ENCODE measurements around the gene USP3. TPM values are rescaled to one million over a fixed set of nuclear protein-coding genes. Genes with fewer than 3 reads are reported as not detected.

Gene USP3
- total RNA-seq, 1 experiment from 2014 or later: 54.2 TPM

DNA sequence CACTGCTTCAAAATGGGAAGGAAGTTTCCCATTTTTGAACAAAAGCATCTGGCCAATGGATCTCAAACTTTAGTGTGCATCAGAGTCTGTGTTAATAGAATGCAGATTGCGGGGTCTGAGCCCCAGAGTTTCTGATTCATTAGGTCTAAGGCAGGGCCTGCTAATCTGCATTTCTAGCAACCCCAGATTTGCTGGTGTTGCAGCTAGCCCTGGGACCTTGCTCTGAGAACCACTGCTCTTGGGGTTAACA is 30.7 kb upstream of the USP3 start:
- H3K27me3 ChIP-seq (replicated peaks; ENCODE audit: control insufficient read depth, insufficient read depth, low read length): no peaks in the 10 kb centered on the region
- Mint-ChIP-seq H3K4me1 (ENCODE audit: low read depth, unreplicated experiment) (peaks cover 41% of the 10 kb centered on the region), H3K36me3 (ENCODE audit: insufficient read depth, unreplicated experiment) (peaks cover 19% of the 10 kb centered on the region), H3K27ac (ENCODE audit: unreplicated experiment) (peak overlapping the region; percentile 74), H3K27me3 (ENCODE audit: insufficient read depth, unreplicated experiment) (no peaks in the 10 kb centered on the region), H3K4me3 (ENCODE audit: unreplicated experiment) (peak overlapping the region; percentile 59), H3K9me3 (ENCODE audit: unreplicated experiment) (no peaks in the 10 kb centered on the region)
- H3K36me3 ChIP-seq (ENCODE audit: control insufficient read depth, insufficient read depth, low read length): no peaks in the 10 kb centered on the region
- POLR2A ChIA-PET: interaction anchor here (0.7 kb wide), 1 partner anchor 32 kb away, joined by 3 read pairs; no protein-coding TSS in a partner anchor
- H3K4me1 ChIP-seq: peaks cover 45% of the 10 kb centered on the region
- CTCF ChIA-PET: interaction anchor here (0.5 to 1.0 kb wide), 2 partner anchors 32 to 205 kb away, joined by 4 read pairs; no protein-coding TSS in a partner anchor
- intact Hi-C loops (cut with micrococcal nuclease; ENCODE audit: unreplicated experiment): no loop called here
- no peaks in the 10 kb centered on the region for H3K9me3 ChIP-seq
- H3K4me3 ChIP-seq (ENCODE audit: low read depth, low read length): no peak overlapping the region
- DNase-seq: no peak
- TF ChIP-seq, protein P1, sequence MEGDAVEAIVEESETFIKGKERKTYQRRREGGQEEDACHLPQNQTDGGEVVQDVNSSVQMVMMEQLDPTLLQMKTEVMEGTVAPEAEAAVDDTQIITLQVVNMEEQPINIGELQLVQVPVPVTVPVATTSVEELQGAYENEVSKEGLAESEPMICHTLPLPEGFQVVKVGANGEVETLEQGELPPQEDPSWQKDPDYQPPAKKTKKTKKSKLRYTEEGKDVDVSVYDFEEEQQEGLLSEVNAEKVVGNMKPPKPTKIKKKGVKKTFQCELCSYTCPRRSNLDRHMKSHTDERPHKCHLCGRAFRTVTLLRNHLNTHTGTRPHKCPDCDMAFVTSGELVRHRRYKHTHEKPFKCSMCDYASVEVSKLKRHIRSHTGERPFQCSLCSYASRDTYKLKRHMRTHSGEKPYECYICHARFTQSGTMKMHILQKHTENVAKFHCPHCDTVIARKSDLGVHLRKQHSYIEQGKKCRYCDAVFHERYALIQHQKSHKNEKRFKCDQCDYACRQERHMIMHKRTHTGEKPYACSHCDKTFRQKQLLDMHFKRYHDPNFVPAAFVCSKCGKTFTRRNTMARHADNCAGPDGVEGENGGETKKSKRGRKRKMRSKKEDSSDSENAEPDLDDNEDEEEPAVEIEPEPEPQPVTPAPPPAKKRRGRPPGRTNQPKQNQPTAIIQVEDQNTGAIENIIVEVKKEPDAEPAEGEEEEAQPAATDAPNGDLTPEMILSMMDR (IDR thresholded peaks at IDR 0.05; ENCODE audit: insufficient read depth in 1 of 2, low read depth in 1 of 2, low read length in 1 of 2, severe bottlenecking in 1 of 2, unreplicated experiment in 1 of 2): no peak
- BruUV-seq (replicated peaks): TSS peak; percentile 99

DNA sequence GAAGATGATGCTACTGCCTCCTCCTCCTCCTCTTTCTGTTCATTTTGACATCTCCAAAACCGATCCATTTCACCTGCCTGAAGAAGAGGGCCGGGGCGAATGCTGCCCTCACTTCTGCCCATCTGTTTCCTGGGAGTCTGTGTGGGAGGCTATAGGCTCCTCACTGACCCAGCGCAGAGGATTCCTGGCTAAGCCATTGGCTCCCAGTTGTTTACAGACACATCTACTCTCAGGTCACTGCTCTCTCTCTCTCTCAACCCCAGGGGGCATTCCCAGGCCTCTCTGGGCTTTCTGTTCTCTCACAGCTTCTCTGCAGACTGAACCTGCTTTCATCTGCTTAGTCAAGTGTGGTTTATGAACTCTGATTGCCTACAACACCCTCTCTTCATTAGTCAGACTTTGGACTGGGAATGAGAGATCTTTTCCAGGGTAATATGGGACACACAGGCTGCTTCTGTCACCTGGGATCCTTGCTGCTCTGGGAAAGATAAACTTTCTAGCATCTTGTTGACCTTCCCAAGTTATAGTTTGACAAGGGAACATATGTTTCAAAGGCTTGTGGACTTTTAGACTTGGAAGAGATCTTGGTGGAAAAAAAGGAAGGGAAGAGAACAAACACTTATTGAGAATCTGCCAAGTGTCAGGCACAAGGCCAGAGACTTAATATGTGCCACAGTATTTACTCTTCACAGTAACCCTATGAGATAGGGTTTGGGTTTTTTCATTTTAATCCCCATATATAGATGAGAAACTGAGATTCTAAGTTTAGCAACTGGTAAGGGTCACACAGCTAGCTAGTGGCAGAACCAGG is 30.2 kb upstream of the USP3 start:
- Histone ChIP-seq H3K4me3 (ENCODE audit: low read depth, low read length) (no peak overlapping the region), H3K9me3 (no peaks in the 10 kb centered on the region), H3K4me1 (peaks cover 45% of the 10 kb centered on the region), H3K36me3 (ENCODE audit: control insufficient read depth, insufficient read depth, low read length) (no peaks in the 10 kb centered on the region), H3K27me3 (replicated peaks; ENCODE audit: control insufficient read depth, insufficient read depth, low read length) (no peaks in the 10 kb centered on the region)
- Mint-ChIP-seq H3K27ac (ENCODE audit: unreplicated experiment) (peak overlapping the region; percentile 74), H3K27me3 (ENCODE audit: insufficient read depth, unreplicated experiment) (no peaks in the 10 kb centered on the region), H3K36me3 (ENCODE audit: insufficient read depth, unreplicated experiment) (peaks cover 19% of the 10 kb centered on the region), H3K4me3 (ENCODE audit: unreplicated experiment) (peak overlapping the region; percentile 59), H3K9me3 (ENCODE audit: unreplicated experiment) (no peaks in the 10 kb centered on the region), H3K4me1 (ENCODE audit: low read depth, unreplicated experiment) (peaks cover 43% of the 10 kb centered on the region)
- ChIA-PET CTCF (interaction anchor here (0.5 to 1.0 kb wide), 3 partner anchors 14 to 204 kb away, joined by 3 to 4 read pairs (median 4); no protein-coding TSS in a partner anchor), POLR2A (interaction anchor here (0.7 kb wide), 1 partner anchor 31 kb away, joined by 3 read pairs; no protein-coding TSS in a partner anchor)
- TSS peak; percentile 26 for BruUV-seq (replicated peaks)
- intact Hi-C loops (cut with micrococcal nuclease; ENCODE audit: unreplicated experiment): loop anchor here (1.0 kb wide), 2 partner anchors 13 to 29 kb away; no protein-coding TSS in a partner anchor
- DNase-seq: peak; percentile 82 to 92
- TF ChIP-seq, protein P1 (IDR thresholded peaks at IDR 0.05; ENCODE audit: insufficient read depth in 1 of 2, low read depth in 1 of 2, low read length in 1 of 2, severe bottlenecking in 1 of 2, unreplicated experiment in 1 of 2): peak in 1 of 2 experiments; percentile 23

DNA sequence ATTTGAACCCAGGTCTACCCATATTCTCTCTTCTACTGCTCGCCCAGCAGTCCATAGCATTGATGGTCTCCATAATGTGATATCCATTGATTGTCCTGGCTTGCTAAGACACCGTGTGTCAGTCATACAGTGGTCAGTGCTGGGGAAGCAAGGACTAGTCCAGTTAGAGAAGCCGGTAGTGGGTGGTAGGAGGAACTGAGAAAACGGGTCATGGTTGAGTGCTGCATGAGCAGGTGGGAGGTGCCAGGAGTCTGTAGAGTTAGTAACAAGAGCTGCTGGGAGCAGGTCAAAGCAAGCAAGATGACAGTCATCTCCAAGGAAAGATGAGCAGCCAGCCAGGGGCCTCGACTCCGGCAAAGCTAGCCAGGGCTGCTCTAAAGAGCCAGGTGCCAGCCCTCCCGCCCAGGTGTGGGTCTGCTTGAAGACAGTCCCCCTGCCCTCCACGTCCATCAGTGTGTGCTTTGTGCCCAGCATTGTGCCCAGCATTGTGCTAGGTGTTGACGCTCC is 29.5 kb upstream of the USP3 start:
- CTCF ChIA-PET: no interaction called here

More for the DNA sequence above, 29.5 kb upstream of the USP3 start:
- intact Hi-C loops (cut with micrococcal nuclease; ENCODE audit: unreplicated experiment): loop anchor here (1.0 kb wide), 2 partner anchors 14 to 28 kb away; no protein-coding TSS in a partner anchor
- Mint-ChIP-seq H3K4me1 (ENCODE audit: low read depth, unreplicated experiment) (peaks cover 49% of the 10 kb centered on the region), H3K36me3 (ENCODE audit: insufficient read depth, unreplicated experiment) (peaks cover 19% of the 10 kb centered on the region), H3K27ac (ENCODE audit: unreplicated experiment) (peak overlapping the region; percentile 74), H3K27me3 (ENCODE audit: insufficient read depth, unreplicated experiment) (no peaks in the 10 kb centered on the region), H3K4me3 (ENCODE audit: unreplicated experiment) (peak overlapping the region; percentile 59), H3K9me3 (ENCODE audit: unreplicated experiment) (no peaks in the 10 kb centered on the region)
- no TSS peak for BruUV-seq (replicated peaks)
- no peak for DNase-seq
- TF ChIP-seq, protein P1 (IDR thresholded peaks at IDR 0.05; ENCODE audit: insufficient read depth in 1 of 2, low read depth in 1 of 2, low read length in 1 of 2, severe bottlenecking in 1 of 2, unreplicated experiment in 1 of 2): no peak
- H3K4me3 ChIP-seq (ENCODE audit: low read depth, low read length): no peak overlapping the region
- H3K36me3 ChIP-seq (ENCODE audit: control insufficient read depth, insufficient read depth, low read length): no peaks in the 10 kb centered on the region
- POLR2A ChIA-PET: no interaction called here
- H3K27me3 ChIP-seq (replicated peaks; ENCODE audit: control insufficient read depth, insufficient read depth, low read length): no peaks in the 10 kb centered on the region
- H3K4me1 ChIP-seq: peaks cover 45% of the 10 kb centered on the region
- H3K9me3 ChIP-seq: no peaks in the 10 kb centered on the region

Measured in Caco-2 (cell line).